Prostate gland (tissue), 2 donors: ENCODE measurements around the gene PRKAR2A.

Experiments used
- CTCF ChIP-seq, 4 experiments: fragments of 200-600 bp in 2 of 4; fragments of 450-650 bp in 2 of 4; sonication (generic) in 2 of 4; IDR thresholded peaks; 1 replicate in 3 of 4; 2 replicates in 1 of 4; pipeline ENCODE4 v1.5.1; 2016 to 2019; ENCODE audit warnings: antibody characterized with exemption in 4 of 4, mild to moderate bottlenecking in 2 of 4, moderate library complexity in 2 of 4
- POLR2A ChIP-seq: fragments of 450-650 bp; IDR thresholded peaks from one replicate; pipeline ENCODE4 v1.6.1; 2016; ENCODE audit warnings: antibody characterized with exemption, mild to moderate bottlenecking
- POLR2AphosphoS5 ChIP-seq: sonication (generic); formaldehyde crosslinking; IDR thresholded peaks from one replicate; pipeline ENCODE4 v1.6.1; 2017; ENCODE audit warnings: antibody characterized with exemption

- TF ChIP-seq CTCF (IDR thresholded peaks at IDR 0.05) (no peak), POLR2A (no peak), POLR2AphosphoS5 (no peak)
These were observed 65.6 kb downstream of the PRKAR2A start for GRCh38 chr3:48782046-48782445.
